ENCODE results near the gene PXMP2.

PXMP2 gene

DNA sequence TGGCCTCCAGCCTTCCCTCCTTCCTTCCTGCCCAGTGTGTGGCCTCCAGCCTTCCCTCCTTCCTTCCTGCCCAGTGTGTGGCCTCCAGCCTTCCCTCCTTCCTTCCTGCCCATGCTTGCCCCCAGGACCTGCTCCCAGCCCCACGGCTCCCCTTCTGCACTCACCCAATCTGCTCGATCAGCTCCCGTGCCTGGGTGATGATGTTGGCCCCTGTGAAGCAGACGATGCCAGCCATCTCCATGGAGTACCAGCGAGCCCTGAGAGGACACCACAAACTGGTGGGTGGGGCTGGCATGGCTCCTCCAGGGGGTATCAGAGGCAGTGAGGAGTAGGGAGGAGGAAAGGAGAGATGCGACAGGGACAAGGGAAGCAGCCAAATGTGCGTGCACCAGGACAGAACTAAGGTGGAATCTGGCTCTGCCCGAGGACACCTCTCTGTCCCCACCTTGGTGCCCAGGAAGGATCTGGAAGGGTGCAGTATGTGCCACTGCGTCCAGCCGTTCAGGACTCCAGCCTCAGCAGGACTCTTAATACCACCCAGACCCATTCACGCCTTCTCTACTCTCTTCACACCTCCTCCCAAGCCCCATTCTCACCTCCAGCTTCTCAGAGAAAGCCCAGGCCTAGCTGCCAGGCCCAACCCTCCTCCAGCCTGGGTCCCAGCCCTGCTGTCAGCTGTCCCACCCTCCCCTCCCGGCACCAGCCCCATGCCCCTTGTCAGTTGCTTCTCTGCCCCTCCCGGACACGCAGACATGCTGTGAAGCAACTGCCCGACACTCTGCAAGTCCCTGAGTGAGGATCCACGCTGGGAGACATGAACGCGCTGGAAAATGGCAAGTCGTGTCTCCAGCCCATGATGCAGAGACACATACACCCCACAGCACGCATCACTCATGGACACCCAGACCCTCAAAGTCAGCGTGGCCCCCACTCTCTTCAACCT is 22.9 kb upstream of the PXMP2 start:
- Histone ChIP-seq H3K9ac (ENCODE audit: low read length) (no peak overlapping the region), H3K9me3 (ENCODE audit: low read length) (no peaks in the 10 kb centered on the region), H3K27ac (ENCODE audit: low read depth, low read length, poor library complexity, severe bottlenecking) (no peak overlapping the region), H3K79me2 (ENCODE audit: insufficient read depth, low read length) (no peaks in the 10 kb centered on the region), H4K20me1 (ENCODE audit: insufficient read depth, low read length) (no peaks in the 10 kb centered on the region), H3K4me3 (ENCODE audit: low read depth, low read length, poor library complexity, severe bottlenecking) (no peak overlapping the region), H3K4me1 (ENCODE audit: insufficient read depth, low read length, severe bottlenecking) (no peaks in the 10 kb centered on the region), H3K27me3 (ENCODE audit: insufficient read depth, low read length) (no peaks in the 10 kb centered on the region), H3K36me3 (ENCODE audit: insufficient read depth, low read length) (peaks cover 100% of the 10 kb centered on the region), H3F3A (ENCODE audit: insufficient read depth, low read length) (no peaks in the 10 kb centered on the region), H3K9me2 (ENCODE audit: low read depth, low read length) (no peaks in the 10 kb centered on the region), H3K4me2 (ENCODE audit: low read length) (no peak overlapping the region), H2AFZ (ENCODE audit: low read length) (no peak overlapping the region)
- TF ChIP-seq, protein P1, sequence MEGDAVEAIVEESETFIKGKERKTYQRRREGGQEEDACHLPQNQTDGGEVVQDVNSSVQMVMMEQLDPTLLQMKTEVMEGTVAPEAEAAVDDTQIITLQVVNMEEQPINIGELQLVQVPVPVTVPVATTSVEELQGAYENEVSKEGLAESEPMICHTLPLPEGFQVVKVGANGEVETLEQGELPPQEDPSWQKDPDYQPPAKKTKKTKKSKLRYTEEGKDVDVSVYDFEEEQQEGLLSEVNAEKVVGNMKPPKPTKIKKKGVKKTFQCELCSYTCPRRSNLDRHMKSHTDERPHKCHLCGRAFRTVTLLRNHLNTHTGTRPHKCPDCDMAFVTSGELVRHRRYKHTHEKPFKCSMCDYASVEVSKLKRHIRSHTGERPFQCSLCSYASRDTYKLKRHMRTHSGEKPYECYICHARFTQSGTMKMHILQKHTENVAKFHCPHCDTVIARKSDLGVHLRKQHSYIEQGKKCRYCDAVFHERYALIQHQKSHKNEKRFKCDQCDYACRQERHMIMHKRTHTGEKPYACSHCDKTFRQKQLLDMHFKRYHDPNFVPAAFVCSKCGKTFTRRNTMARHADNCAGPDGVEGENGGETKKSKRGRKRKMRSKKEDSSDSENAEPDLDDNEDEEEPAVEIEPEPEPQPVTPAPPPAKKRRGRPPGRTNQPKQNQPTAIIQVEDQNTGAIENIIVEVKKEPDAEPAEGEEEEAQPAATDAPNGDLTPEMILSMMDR (IDR thresholded peaks at IDR 0.05; ENCODE audit: low read length), result no peak
- no peak for TF ChIP-seq EZH2 (IDR thresholded peaks at IDR 0.05; ENCODE audit: borderline replicate concordance, low read length)

DNA sequence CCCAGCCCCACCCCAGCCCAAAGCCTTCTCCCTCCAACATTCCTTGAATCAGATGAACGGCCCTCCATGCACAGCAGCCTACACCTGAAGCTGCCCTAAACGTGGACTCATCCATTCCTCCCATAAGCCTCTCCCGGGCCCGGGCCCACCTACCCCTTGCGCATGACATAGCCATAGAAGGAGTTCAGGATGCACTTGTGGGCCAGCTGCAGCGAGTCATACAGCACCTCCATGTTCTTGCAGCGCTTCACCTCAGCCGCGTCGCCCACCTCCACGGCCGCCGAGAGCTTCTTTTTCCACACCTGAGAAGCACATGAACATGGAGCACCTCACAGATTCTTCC is 22.3 kb upstream of the PXMP2 start:
- Histone ChIP-seq H3K36me3 (ENCODE audit: insufficient read depth, low read length) (peaks cover 99% of the 10 kb centered on the region), H3K4me2 (ENCODE audit: low read length) (no peak overlapping the region), H3K9ac (ENCODE audit: low read length) (no peak overlapping the region)

DNA sequence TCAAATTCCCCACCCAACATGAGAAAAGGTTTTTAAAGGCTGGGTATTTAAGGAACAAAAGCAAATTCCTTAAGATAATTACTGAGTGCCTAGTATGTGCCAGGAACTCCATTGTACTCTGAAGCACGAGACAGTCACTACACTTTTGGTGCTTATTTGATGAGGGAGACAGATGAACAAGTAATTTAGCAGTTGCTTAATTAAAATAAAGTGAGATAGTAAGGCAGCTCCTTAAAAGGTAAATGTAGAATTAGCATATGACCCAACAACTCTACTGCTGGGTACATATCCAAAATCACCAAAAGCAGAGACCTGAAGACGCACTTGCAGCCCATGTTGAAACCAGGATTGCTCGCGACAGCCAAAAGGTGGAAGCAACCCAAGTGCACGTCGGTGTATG is 21.6 kb upstream of the PXMP2 start:
- Histone ChIP-seq H3K4me3 (ENCODE audit: low read depth, low read length, poor library complexity, severe bottlenecking) (no peak overlapping the region), H3K27ac (ENCODE audit: low read depth, low read length, poor library complexity, severe bottlenecking) (no peak overlapping the region), H3F3A (ENCODE audit: insufficient read depth, low read length) (no peaks in the 10 kb centered on the region), H3K9me3 (ENCODE audit: low read length) (no peaks in the 10 kb centered on the region), H3K9me2 (ENCODE audit: low read depth, low read length) (no peaks in the 10 kb centered on the region), H3K27me3 (ENCODE audit: insufficient read depth, low read length) (no peaks in the 10 kb centered on the region), H3K79me2 (ENCODE audit: insufficient read depth, low read length) (no peaks in the 10 kb centered on the region), H3K9ac (ENCODE audit: low read length) (no peak overlapping the region), H3K36me3 (ENCODE audit: insufficient read depth, low read length) (peaks cover 96% of the 10 kb centered on the region), H3K4me2 (ENCODE audit: low read length) (no peak overlapping the region), H3K4me1 (ENCODE audit: insufficient read depth, low read length, severe bottlenecking) (no peaks in the 10 kb centered on the region), H4K20me1 (ENCODE audit: insufficient read depth, low read length) (no peaks in the 10 kb centered on the region), H2AFZ (ENCODE audit: low read length) (no peak overlapping the region)
- TF ChIP-seq, protein P1 (IDR thresholded peaks at IDR 0.05; ENCODE audit: low read length), result no peak
- no peak for TF ChIP-seq EZH2 (IDR thresholded peaks at IDR 0.05; ENCODE audit: borderline replicate concordance, low read length)

More for the DNA sequence above, 22.3 kb upstream of the PXMP2 start:
- no peaks in the 10 kb centered on the region for H3K4me1 ChIP-seq (ENCODE audit: insufficient read depth, low read length, severe bottlenecking)
- H3K4me3 ChIP-seq (ENCODE audit: low read depth, low read length, poor library complexity, severe bottlenecking), result no peak overlapping the region
- H3K79me2 ChIP-seq (ENCODE audit: insufficient read depth, low read length), result no peaks in the 10 kb centered on the region
- no peak overlapping the region for H3K27ac ChIP-seq (ENCODE audit: low read depth, low read length, poor library complexity, severe bottlenecking)
- no peak overlapping the region for H2AFZ ChIP-seq (ENCODE audit: low read length)
- no peak for TF ChIP-seq EZH2 (IDR thresholded peaks at IDR 0.05; ENCODE audit: borderline replicate concordance, low read length)
- TF ChIP-seq, protein P1 (IDR thresholded peaks at IDR 0.05; ENCODE audit: low read length), result no peak
- no peaks in the 10 kb centered on the region for H4K20me1 ChIP-seq (ENCODE audit: insufficient read depth, low read length)
- no peaks in the 10 kb centered on the region for H3K9me2 ChIP-seq (ENCODE audit: low read depth, low read length)
- no peaks in the 10 kb centered on the region for H3F3A ChIP-seq (ENCODE audit: insufficient read depth, low read length)
- no peaks in the 10 kb centered on the region for H3K9me3 ChIP-seq (ENCODE audit: low read length)
- H3K27me3 ChIP-seq (ENCODE audit: insufficient read depth, low read length), result no peaks in the 10 kb centered on the region
